Left lobe of liver (tissue), 2 donors: ENCODE measurements around the gene SOHLH1. TPM values are rescaled to one million over a fixed set of nuclear protein-coding genes. Genes with fewer than 3 reads are reported as not detected.

Experiments used
- ATAC-seq: fragments of 200-7000 bp; cut with Tn5 transposase; one replicate; pipeline ENCODE4 v1.9.1; 2020; ENCODE audit warnings: mild to moderate bottlenecking, moderate library complexity
- DNase-seq: peaks from one replicate; pipeline ENCODE4 v3.0.0-alpha.2; 2020; ENCODE audit warnings: low spot score
- total RNA-seq: library from RNA; stranded (reverse); gene quantifications from one replicate; pipeline ENCODE4 v1.2.1, GENCODE V29; 2021
- donor health status: DM: no; HTN: no; CAD: no; lungs with moderate emphysema.
- donor health status: DM: no; HTN: yes; CAD: no.

The SOHLH1 gene
- total RNA-seq, 1 donor from 2014 or later: not detected

GRCh38 chr9:135663451-135663770, 35.9 kb downstream of the SOHLH1 start:
- ATAC-seq (no peak), DNase-seq (no peak)

DNA sequence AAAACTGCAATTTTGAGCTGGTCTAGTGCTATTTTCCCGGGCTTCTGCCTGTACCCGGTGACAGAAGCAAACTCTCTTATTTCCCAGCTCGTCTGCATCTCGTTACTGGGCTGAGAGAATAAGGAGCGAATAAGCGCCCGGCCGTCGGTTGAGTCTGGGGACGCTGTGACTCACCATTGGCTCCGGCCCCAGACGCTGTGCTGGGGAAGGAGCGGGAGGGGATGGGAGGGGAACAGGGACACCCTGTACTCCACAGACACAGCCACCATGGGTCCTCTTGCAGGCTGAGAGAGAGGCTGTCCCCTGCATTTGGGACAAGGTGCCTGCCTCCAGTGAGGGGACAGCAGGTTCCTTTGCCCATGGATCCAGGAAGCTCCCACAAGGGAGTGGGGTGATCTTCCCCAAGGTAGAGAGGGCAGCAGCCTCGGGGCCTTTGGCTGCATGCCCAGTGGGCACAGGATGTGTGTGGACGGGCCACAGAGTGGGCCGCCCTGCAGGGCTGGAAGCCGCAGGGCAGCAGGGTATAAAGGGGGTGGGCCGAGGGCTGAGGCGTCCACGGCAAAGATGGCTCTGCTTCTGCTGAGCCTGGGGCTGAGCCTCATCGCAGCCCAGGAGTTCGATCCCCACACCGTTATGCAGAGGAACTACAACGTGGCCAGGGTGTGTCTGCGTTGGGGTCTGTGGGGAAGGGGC, 36.4 kb downstream of the SOHLH1 start, which contains the start of gene LCN9:
TSS of gene LCN9 (plus strand) at position 552 of the 693 bp plus-strand sequence. CDS start at position 565, 13 bp downstream.
- DNase-seq: no peak
- no peak for ATAC-seq

GRCh38 chr9:135661816-135662560, 37.3 kb downstream of the SOHLH1 start:
- ATAC-seq (no peak), DNase-seq (no peak)

DNA sequence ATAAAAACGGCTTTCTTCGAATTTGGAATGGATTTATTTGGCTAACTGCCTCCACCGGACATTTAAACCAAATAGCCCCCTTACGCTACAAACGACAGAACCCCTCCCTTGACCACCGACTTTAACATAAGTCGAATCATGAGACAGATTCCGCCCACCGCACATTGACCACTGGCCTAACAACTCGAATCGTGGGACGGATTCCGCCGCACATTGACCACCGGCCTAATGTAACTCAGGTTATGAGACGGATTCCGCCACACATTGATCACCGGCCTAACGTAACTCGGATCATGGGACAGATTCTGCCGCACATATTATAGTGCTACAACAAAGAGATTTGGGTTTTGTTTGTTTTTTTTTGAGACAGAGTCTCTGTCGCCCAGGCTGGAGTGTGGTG, 38.9 kb downstream of the SOHLH1 start:
- no peak for DNase-seq
- ATAC-seq: no peak

DNA sequence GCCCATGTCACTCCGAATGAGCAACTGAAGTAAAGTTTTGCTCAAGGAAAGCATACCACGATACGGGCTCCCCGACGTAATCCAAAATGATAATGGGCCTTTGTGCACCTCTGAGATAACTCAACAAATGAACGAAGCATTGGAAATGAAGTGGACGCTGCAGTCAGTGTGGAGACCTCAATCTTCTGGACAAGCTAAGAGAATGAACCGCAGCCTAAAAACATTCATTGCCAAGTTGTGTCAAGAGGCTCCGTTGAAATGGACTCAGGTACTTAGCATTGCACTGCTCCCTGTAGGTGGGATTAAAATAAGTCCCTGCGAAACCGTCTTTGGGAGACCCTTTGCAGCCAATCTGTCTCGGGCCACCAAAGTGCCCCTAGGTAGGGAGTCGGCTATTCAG, 40.0 kb downstream of the SOHLH1 start:
- ATAC-seq (no peak), DNase-seq (no peak)

DNA sequence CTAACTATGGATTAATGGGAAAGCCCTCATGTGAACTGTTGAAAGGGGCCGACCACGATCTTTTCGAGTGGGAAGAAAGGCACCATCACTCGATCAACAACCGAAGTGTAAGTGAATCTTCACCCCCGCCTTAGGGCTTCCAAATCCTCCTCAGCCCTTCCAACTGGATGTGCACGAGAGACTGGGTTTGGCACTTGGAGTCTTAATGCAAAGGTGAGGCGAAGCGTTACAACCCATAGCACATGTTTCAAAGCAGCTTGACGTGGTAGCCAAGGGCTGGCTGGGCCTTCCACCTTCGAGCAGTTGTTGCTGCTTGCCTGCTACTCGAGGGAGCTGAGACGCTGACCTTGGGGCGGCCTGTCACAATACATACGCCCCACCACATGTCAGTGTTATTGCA, 41.9 kb downstream of the SOHLH1 start:
- DNase-seq (no peak), ATAC-seq (no peak)

GRCh38 chr9:135655317-135655716, 44.0 kb downstream of the SOHLH1 start:
- ATAC-seq (no peak), DNase-seq (no peak)

GRCh38 chr9:135650408-135650807, 48.9 kb downstream of the SOHLH1 start:
- DNase-seq: no peak

GRCh38 chr9:135649508-135649907, 49.8 kb downstream of the SOHLH1 start:
- ATAC-seq (no peak), DNase-seq (no peak)

More at GRCh38 chr9:135650408-135650807, 48.9 kb downstream of the SOHLH1 start:
- no peak for ATAC-seq

GRCh38 chr9:135648494-135649410, 50.5 kb downstream of the SOHLH1 start:
- no peak for DNase-seq
- no peak for ATAC-seq

DNA sequence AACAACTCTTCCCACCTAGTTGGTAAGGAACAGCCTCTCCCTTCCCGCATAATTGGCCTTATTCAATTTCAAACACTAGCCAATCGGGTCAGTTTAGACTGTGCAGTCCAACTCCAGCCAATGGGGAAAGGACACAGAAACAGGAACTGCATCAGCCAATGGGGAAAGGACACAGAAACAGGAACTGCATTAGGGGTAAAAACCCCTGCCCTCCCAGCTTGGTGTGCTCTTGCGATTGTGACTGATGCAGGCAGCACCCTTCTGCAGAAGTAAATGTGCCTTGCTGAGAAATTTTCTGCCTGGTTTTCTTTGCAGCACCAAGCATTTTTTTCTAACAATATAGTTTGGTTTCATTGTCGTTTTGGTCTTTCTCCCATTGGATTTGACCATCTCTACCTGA, 51.4 kb downstream of the SOHLH1 start:
- no peak for ATAC-seq
- no peak for DNase-seq

DNA sequence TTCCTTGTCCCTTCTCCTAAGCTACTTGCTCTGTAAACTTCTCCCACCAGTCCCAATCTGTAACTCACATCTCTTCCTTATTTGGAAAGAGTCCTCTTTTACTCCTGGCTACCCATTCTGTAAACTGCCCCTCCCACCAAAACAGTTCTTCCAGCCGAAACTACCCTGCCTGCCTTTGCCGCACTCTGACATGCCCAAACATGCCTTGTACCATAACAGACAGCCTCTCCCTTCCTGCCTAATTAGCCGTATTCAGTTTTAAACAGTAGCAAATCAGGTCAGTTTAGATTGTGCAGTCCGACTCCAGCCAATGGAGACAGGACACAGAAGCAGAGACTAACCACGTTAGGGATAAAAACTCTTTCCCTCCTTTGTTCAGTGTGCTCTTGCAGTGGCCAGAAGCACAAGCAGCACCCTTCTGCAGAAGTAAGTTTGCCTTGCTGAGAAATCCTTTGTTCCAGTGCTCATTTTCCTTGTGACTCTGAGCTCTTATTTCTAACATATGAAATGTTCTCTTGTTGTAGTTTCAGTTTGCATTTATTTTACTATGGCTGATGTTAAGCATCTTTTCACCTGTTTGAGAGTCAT, 54.6 kb downstream of the SOHLH1 start:
- ATAC-seq: no peak
- DNase-seq: no peak

Other genes starting within 250 kb of the SOHLH1 start
- 7.4 TPM for gene PPP1R26, start 219.7 kb downstream of the SOHLH1 start, total RNA-seq
- 30.7 TPM for gene MRPS2, start 198.8 kb downstream of the SOHLH1 start, total RNA-seq
- gene LCN1, start 178.0 kb downstream of the SOHLH1 start, total RNA-seq: not detected
- gene OBP2A, start 153.4 kb downstream of the SOHLH1 start, total RNA-seq: not detected
- not detected for gene PAEP, start 137.7 kb downstream of the SOHLH1 start, total RNA-seq
- not detected for gene GLT6D1, start 59.9 kb downstream of the SOHLH1 start, total RNA-seq
- gene LCN9, start 36.2 kb downstream of the SOHLH1 start, total RNA-seq: not detected
- gene KCNT1, start 2.7 kb upstream of the SOHLH1 start, total RNA-seq: not detected
- 10.7 TPM for gene CAMSAP1, start 208.1 kb upstream of the SOHLH1 start, total RNA-seq